Measurements from ENCODE around the gene PKMYT1. TPM values are rescaled to one million over a fixed set of nuclear protein-coding genes. Genes with fewer than 3 reads are reported as not detected.

PKMYT1 gene
- total RNA-seq, 1 donor from 2014 or later: not detected

DNA sequence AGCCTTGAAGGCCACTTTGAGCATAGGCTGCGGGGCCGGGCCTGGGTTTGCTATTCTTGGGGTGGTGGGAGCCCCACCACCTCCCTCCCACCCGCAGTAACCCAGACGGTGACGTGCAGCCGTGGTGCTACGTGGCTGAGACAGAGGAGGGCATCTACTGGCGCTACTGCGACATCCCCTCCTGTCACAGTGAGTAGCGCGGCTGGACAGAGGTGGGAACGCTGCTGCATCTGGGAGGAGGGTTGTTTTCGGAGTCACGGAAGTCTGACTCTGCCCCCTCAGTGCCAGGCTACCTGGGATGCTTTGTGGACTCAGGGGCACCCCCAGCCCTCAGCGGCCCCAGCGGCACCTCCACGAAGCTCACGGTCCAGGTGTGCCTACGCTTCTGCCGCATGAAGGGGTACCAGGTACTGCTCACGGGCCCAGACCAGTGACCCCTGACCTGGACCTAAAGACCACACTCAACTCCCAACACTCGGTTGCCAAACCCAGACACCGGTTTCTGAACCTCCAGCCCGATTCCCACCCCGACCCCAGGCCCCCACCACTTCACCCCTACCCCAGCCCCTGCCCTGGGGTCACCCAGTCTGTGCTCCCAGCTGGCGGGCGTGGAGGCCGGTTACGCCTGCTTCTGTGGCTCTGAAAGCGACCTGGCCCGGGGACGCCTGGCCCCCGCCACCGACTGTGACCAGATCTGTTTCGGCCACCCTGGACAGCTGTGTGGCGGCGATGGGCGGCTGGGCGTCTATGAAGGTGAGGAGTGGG lies 14.0 kb downstream of the PKMYT1 start:
- Histone ChIP-seq H3K27me3 (peaks cover 60% of the 10 kb centered on the region), H3K9me3 (no peaks in the 10 kb centered on the region), H3K36me3 (no peaks in the 10 kb centered on the region), H3K4me3 (peak overlapping the region; percentile 29 to 46), H3K27ac (no peak overlapping the region), H3K4me1 (peaks cover 34 to 44% of the 10 kb centered on the region in 2 donors)
- TF ChIP-seq, protein P1, sequence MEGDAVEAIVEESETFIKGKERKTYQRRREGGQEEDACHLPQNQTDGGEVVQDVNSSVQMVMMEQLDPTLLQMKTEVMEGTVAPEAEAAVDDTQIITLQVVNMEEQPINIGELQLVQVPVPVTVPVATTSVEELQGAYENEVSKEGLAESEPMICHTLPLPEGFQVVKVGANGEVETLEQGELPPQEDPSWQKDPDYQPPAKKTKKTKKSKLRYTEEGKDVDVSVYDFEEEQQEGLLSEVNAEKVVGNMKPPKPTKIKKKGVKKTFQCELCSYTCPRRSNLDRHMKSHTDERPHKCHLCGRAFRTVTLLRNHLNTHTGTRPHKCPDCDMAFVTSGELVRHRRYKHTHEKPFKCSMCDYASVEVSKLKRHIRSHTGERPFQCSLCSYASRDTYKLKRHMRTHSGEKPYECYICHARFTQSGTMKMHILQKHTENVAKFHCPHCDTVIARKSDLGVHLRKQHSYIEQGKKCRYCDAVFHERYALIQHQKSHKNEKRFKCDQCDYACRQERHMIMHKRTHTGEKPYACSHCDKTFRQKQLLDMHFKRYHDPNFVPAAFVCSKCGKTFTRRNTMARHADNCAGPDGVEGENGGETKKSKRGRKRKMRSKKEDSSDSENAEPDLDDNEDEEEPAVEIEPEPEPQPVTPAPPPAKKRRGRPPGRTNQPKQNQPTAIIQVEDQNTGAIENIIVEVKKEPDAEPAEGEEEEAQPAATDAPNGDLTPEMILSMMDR (IDR thresholded peaks at IDR 0.05): no peak
- intact Hi-C loops (cut with DNase I): no loop called here
- DNase-seq (ENCODE audit: low spot score in 2 of 2): no peak

GRCh38 chr16:2964475-2965336 lies 15.5 kb downstream of the PKMYT1 start:
- intact Hi-C loops (cut with DNase I): no loop called here
- peaks cover 60% of the 10 kb centered on the region for H3K27me3 ChIP-seq
- TF ChIP-seq, protein P1 (IDR thresholded peaks at IDR 0.05): no peak

GRCh38 chr16:2963723-2964474 lies 16.3 kb downstream of the PKMYT1 start, which contains the start of gene KREMEN2:
KREMEN2 (plus strand) TSS chr16:2964275; CDS start chr16:2964521, 246 bp downstream.
- intact Hi-C loops (cut with DNase I): no loop called here
- H3K9me3 ChIP-seq: no peaks in the 10 kb centered on the region
- H3K36me3 ChIP-seq: no peaks in the 10 kb centered on the region
- TF ChIP-seq, protein P1 (IDR thresholded peaks at IDR 0.05): no peak
- H3K4me1 ChIP-seq: peaks cover 31 to 33% of the 10 kb centered on the region in 2 donors
- peak within 1 kb of the TSS; percentile 45 to 51 for H3K4me3 ChIP-seq
- peaks cover 60% of the 10 kb centered on the region for H3K27me3 ChIP-seq
- H3K27ac ChIP-seq: no peak within 1 kb of the TSS
- no peak for DNase-seq (ENCODE audit: low spot score in 2 of 2)

More at GRCh38 chr16:2964475-2965336, 15.5 kb downstream of the PKMYT1 start:
- Histone ChIP-seq H3K36me3 (no peaks in the 10 kb centered on the region), H3K4me3 (peak overlapping the region in 1 of 2 donors; percentile 51), H3K4me1 (peaks cover 31 to 37% of the 10 kb centered on the region in 2 donors), H3K27ac (no peak overlapping the region), H3K9me3 (no peaks in the 10 kb centered on the region)
- DNase-seq (ENCODE audit: low spot score in 2 of 2): no peak

GRCh38 chr16:2963074-2963722 lies 17.0 kb downstream of the PKMYT1 start:
- peak overlapping the region; percentile 45 to 51 for H3K4me3 ChIP-seq
- intact Hi-C loops (cut with DNase I): no loop called here
- H3K27ac ChIP-seq: no peak overlapping the region
- DNase-seq (ENCODE audit: low spot score in 2 of 2): no peak
- peaks cover 60% of the 10 kb centered on the region for H3K27me3 ChIP-seq
- H3K9me3 ChIP-seq: no peaks in the 10 kb centered on the region
- peaks cover 26 to 28% of the 10 kb centered on the region in 2 donors for H3K4me1 ChIP-seq
- no peaks in the 10 kb centered on the region for H3K36me3 ChIP-seq
- TF ChIP-seq, protein P1 (IDR thresholded peaks at IDR 0.05): no peak
